NB4 (cell line): ENCODE data around the gene PUM2.
A peak's percentile ranks its signal among the peaks of the same experiment; 100 is the strongest.
"Not testable (repeated sequence)": the region's sequence is repeated elsewhere in the genome, so short reads cannot be mapped to it uniquely, and the experiment has no call there.

Experiments used
- DNase-seq: peaks from one replicate; pipeline ENCODE4 v3.0.0; 2010; ENCODE audit warnings: low read depth
- H3K4me3 ChIP-seq: one replicate; pipeline ENCODE4 v1.5.1; 2011; ENCODE audit warnings: mild to moderate bottlenecking, low read depth, low read length, moderate library complexity
- MYC ChIP-seq: IDR thresholded peaks from 2 replicates; pipeline ENCODE4 v1.6.1; 2011; ENCODE audit warnings: low read depth, low read length
- POLR2A ChIP-seq: IDR thresholded peaks from 2 replicates; pipeline ENCODE4 v1.6.1; 2011; ENCODE audit warnings: mild to moderate bottlenecking; ENCODE audit not compliant: insufficient read length; ENCODE audit errors: extremely low read depth
- TF ChIP-seq, protein P1 (sequence below): IDR thresholded peaks from 2 replicates; pipeline ENCODE4 v1.6.1; 2011; ENCODE audit warnings: low read depth, low read length
- TF ChIP-seq, protein P2 (sequence below): IDR thresholded peaks from one replicate; pipeline ENCODE4 v1.5.1; 2012; ENCODE audit warnings: low read depth, low read length

PUM2 gene

GRCh38 chr2:20291106-20291564, 59.5 kb downstream of the PUM2 start:
- DNase-seq: peak; percentile 79
- no peak overlapping the region for H3K4me3 ChIP-seq
- TF ChIP-seq POLR2A (no peak), MYC (no peak)
- TF ChIP-seq, protein P1, sequence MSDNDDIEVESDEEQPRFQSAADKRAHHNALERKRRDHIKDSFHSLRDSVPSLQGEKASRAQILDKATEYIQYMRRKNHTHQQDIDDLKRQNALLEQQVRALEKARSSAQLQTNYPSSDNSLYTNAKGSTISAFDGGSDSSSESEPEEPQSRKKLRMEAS: peak; percentile 23; the same call in 1 of the 2 replicates
- TF ChIP-seq, protein P2, sequence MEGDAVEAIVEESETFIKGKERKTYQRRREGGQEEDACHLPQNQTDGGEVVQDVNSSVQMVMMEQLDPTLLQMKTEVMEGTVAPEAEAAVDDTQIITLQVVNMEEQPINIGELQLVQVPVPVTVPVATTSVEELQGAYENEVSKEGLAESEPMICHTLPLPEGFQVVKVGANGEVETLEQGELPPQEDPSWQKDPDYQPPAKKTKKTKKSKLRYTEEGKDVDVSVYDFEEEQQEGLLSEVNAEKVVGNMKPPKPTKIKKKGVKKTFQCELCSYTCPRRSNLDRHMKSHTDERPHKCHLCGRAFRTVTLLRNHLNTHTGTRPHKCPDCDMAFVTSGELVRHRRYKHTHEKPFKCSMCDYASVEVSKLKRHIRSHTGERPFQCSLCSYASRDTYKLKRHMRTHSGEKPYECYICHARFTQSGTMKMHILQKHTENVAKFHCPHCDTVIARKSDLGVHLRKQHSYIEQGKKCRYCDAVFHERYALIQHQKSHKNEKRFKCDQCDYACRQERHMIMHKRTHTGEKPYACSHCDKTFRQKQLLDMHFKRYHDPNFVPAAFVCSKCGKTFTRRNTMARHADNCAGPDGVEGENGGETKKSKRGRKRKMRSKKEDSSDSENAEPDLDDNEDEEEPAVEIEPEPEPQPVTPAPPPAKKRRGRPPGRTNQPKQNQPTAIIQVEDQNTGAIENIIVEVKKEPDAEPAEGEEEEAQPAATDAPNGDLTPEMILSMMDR: peak; percentile 61

GRCh38 chr2:20288642-20289340, 61.9 kb downstream of the PUM2 start:
- DNase-seq: no peak
- TF ChIP-seq, protein P2: no peak
- no peak for TF ChIP-seq POLR2A
- TF ChIP-seq, protein P1: no peak
- TF ChIP-seq MYC: no peak

DNA sequence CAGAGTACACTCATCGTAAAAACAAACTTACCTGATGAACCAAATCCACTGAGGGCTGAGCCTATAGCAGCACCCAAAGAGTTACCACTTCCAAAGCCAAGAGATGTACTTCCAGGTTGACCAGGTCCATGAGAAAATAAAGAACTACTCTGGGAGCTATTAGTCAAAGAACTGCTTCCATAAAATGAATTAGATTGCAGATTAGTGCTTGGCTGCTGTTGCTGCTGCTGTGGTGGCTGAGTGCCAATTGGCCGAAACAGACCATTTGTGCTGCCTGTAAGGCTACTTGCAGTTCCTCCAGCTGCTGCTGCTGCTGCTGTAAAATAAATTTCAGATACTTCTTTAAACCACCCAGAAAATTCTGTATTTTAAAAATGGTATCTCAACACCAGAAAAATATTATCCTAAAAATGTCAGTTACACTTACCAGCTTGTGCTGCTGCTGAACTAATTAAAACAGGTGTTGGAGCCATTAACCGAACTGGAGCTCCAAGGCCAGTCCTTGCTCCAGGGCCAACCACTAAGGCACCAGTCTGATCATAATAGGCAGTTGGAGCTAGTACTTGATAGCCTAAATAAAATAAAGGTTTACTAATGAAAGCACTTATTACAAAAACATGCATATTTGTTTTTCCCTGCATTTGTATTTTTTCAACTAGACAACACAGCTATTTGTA, 67.6 kb downstream of the PUM2 start:
- TF ChIP-seq, protein P1: no peak
- no peak for TF ChIP-seq MYC
- TF ChIP-seq, protein P2: no peak
- TF ChIP-seq POLR2A: no peak

More at GRCh38 chr2:20288642-20289340, 61.9 kb downstream of the PUM2 start:
- H3K4me3 ChIP-seq: no peak overlapping the region

GRCh38 chr2:20281876-20282275, 68.8 kb downstream of the PUM2 start:
- TF ChIP-seq MYC (no peak), POLR2A (no peak)
- TF ChIP-seq, protein P2: no peak
- TF ChIP-seq, protein P1: no peak
- no peak for DNase-seq
- no peak overlapping the region for H3K4me3 ChIP-seq

More for the DNA sequence above, 67.6 kb downstream of the PUM2 start:
- no peak overlapping the region for H3K4me3 ChIP-seq
- no peak for DNase-seq

- H3K4me3 ChIP-seq: no peak overlapping the region
- no peak for DNase-seq
- TF ChIP-seq, protein P2: no peak
- TF ChIP-seq POLR2A (no peak), MYC (no peak)
- TF ChIP-seq, protein P1: no peak
These were observed 77.6 kb downstream of the PUM2 start for GRCh38 chr2:20273042-20273441.

DNA sequence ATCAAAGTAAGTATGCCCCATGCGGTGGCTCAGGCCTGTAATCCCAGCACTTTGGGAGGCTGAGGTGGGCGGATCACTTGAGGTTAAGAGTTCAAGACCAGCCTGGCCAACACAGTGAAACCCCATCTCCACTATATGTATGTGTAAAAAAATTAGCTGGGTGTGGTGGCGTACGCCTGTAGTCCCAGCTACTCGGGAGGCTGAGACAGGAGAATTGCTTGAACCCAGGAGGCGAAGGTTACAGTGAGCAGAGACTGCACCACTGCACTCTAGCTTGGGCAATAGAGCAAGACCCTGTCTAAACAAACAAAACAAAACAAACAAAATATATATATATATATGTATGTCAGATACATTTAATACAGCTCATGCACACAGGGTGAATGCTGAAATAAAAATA, 82.3 kb downstream of the PUM2 start:
- not testable (repeated sequence) for DNase-seq, H3K4me3 ChIP-seq
